Stimulated activated memory B cell treated with anti-CD40 and anti-IgM and Interleukin-4, amounts not matched to agents 10 μg/mL and 1 μg/mL and 100 μg/mL, for 72 hours (primary cell): ENCODE data around the gene GLCE.
"Not testable (repeated sequence)": the region's sequence is repeated elsewhere in the genome, so short reads cannot be mapped to it uniquely, and the experiment has no call there.

Source experiments
- ATAC-seq: fragments of 150-1000 bp; cut with Tn5 transposase; 2 replicates; pipeline ENCODE4 v1.10.0; 2021
- H3K27ac Mint-ChIP-seq: one replicate; pipeline ENCODE4 v1.8.0; 2022; ENCODE audit warnings: mild to moderate bottlenecking, mixed read lengths
- H3K27me3 Mint-ChIP-seq: one replicate; pipeline ENCODE4 v1.8.0; 2022; ENCODE audit warnings: mixed read lengths
- H3K36me3 Mint-ChIP-seq: one replicate; pipeline ENCODE4 v1.8.0; 2022; ENCODE audit warnings: mixed read lengths
- H3K4me1 Mint-ChIP-seq: one replicate; pipeline ENCODE4 v1.8.0; 2022; ENCODE audit warnings: mixed read lengths
- H3K4me3 Mint-ChIP-seq: one replicate; pipeline ENCODE4 v1.8.0; 2022; ENCODE audit warnings: mild to moderate bottlenecking, moderate library complexity, mixed read lengths
- H3K9me3 Mint-ChIP-seq: one replicate; pipeline ENCODE4 v1.8.0; 2022; ENCODE audit warnings: mixed read lengths

GLCE gene

DNA sequence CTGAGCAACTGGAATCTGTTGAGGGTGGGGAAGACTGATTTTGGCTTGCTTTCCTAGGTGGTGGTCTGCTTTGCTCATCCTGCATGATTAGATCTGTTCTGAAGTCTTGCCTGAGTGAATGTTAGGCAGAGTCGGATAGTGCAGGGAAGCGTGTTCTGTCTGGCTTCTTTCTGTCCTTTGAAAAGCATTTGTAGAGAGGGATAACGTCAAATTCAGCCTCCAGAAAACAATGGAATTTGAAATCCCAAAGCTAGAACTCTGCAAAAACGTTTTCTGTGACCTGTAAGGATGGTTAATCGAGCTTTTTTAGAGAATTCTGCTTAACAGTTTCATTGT is 1.4 kb downstream of the GLCE start:
- no peak for ATAC-seq
- Mint-ChIP-seq H3K36me3 (no peaks in the 10 kb centered on the region), H3K27ac (peak overlapping the region; percentile 80), H3K9me3 (no peaks in the 10 kb centered on the region), H3K4me1 (peaks cover 26% of the 10 kb centered on the region), H3K27me3 (no peaks in the 10 kb centered on the region), H3K4me3 (peak overlapping the region; percentile 95)

DNA sequence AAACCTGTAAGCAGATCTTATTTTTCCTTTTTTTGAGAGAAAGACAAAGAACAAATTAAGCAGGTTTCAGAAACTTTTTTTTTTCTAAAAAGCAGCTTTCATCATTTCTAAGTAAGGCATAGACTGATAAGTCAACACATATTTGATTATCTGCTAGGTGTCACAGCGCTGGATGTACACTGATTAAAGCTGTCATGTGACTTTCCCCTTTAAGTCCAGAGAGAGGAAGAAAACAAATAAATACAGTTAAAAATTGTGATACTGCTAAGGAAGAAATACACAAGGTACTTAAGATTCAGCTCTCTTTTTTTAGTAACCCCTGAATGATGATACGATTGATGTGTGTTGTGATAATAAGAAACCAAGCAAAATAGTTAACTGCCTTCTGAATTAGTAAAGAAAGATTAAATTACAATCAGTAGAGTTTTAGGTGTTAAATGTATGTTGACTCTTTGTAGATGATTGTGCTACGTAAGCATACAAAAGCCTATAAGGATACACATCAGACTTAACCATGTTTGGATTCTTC is 2.8 kb downstream of the GLCE start:
- H3K27ac Mint-ChIP-seq, result no peak overlapping the region
- no peaks in the 10 kb centered on the region for H3K27me3 Mint-ChIP-seq
- peaks cover 26% of the 10 kb centered on the region for H3K4me1 Mint-ChIP-seq
- no peak overlapping the region for H3K4me3 Mint-ChIP-seq
- ATAC-seq, result no peak
- no peaks in the 10 kb centered on the region for H3K36me3 Mint-ChIP-seq
- no peaks in the 10 kb centered on the region for H3K9me3 Mint-ChIP-seq

DNA sequence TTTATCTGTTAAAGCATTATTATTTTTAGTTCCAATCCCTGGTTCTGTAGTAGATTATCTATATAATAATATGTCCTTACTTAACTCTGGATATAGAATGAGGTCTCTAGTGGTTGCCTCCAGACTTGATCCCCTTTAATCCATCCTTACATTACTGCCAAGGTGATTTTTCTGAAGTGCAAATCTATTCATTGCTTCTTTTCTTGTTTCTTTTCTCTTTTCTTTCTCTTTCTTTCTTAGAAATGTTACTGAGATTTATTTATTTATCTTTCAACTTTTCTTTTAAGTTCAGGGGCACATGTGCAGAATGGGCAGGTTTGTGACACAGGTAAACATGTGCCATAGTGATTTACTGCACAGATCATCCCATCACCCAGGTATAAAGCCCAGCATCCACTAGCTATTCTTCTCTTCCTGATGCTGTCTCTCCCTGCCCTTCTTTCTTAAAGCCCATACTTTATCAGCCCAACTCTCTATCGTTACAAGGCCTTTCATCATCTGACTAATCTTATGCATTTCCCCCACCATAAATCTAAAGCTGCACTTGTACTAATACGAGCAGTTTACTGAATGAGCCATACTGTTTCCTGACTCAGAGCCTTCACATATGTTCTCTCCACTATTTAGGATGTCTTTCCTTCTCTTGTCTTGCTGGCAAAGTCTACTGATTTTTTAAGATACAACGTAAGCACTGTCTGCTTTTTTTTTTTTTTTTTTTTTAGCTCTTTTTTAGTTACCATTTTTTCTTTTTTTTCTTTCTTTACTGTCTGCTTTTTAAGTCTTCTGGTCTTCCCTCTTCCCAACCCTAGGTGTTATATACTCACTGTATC is 4.6 kb downstream of the GLCE start:
- Mint-ChIP-seq H3K36me3 (no peaks in the 10 kb centered on the region), H3K4me3 (no peak overlapping the region), H3K9me3 (no peaks in the 10 kb centered on the region), H3K27ac (no peak overlapping the region), H3K4me1 (peaks cover 26% of the 10 kb centered on the region), H3K27me3 (no peaks in the 10 kb centered on the region)
- ATAC-seq, result no peak

DNA sequence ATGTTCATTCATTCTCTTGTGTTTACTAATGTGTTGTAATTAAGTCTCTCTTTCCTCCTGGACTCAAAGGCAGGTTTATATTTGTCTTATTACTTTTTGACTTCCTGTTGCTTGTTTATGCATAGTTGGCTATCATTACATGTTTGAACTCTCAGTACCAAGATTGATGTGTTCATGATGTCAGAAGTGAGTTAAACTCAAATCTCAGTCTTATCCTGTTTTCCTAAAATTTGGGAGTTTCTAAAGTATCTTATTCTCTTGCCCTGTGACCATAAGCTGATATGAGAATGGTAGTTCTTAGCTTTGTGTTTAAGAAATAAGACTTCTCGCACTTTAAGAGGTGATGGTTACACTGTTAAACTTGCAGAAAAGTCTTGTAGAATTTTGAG is 5.2 kb downstream of the GLCE start:
- Mint-ChIP-seq H3K4me3 (no peak overlapping the region), H3K9me3 (no peaks in the 10 kb centered on the region), H3K4me1 (peaks cover 26% of the 10 kb centered on the region), H3K27me3 (no peaks in the 10 kb centered on the region), H3K27ac (no peak overlapping the region), H3K36me3 (no peaks in the 10 kb centered on the region)
- no peak for ATAC-seq

DNA sequence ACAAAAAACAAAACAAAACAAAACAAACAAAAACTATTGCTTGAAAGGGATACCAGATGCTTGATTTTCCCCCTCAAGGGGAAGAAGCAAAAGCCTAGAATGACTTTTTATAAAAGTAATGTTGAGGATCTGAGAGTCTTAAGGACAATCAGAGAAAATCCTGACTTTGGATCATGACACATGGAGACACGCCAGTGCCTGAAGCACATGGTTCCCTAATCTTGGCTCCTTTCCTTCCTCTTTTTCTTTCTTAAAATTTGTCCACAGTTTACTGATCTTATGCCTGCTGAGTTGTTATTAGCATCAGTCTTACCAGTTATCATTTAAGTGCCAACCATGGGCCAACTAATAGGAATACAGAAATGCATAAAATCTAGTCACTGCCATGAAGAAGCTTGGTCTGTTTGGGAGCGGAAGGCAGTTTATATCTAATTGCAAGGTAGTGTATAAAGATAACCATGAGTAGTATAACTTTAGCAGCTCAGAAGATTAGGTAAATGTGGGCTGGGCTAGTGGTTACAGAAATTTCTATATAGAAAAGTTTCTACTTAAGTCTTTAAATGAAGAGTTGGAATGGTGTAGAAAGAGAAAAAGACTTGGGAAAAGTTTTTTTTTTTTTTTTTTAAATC is 6.9 kb downstream of the GLCE start:
- H3K27me3 Mint-ChIP-seq, result no peaks in the 10 kb centered on the region
- no peak for ATAC-seq
- no peak overlapping the region for H3K4me3 Mint-ChIP-seq

DNA sequence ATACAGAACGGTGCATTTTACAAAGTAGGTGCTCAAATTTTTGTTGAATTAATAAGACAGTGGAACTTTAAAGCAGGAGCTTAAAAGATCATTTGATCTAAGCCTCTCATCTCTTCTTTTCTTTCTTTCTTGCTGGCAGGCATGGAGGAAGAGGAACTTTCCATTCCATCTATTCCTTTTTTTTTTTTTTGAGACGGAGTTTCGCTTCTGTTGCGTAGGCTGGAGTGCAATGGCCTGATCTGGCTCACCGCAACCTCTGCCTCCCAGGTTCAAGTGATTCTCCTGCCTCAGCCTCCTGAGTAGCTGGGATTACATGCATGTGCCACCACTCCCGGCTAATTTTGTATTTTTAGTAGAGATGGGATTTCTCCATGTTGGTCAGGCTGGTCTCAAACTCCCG is 7.9 kb downstream of the GLCE start:
- not testable (repeated sequence) for H3K4me1 Mint-ChIP-seq, ATAC-seq, H3K27ac Mint-ChIP-seq, H3K4me3 Mint-ChIP-seq, H3K36me3 Mint-ChIP-seq, H3K9me3 Mint-ChIP-seq, H3K27me3 Mint-ChIP-seq

More for the DNA sequence above, 6.9 kb downstream of the GLCE start:
- no peak overlapping the region for H3K27ac Mint-ChIP-seq
- peaks cover 10% of the 10 kb centered on the region for H3K4me1 Mint-ChIP-seq
- H3K9me3 Mint-ChIP-seq, result no peaks in the 10 kb centered on the region
- H3K36me3 Mint-ChIP-seq, result no peaks in the 10 kb centered on the region

DNA sequence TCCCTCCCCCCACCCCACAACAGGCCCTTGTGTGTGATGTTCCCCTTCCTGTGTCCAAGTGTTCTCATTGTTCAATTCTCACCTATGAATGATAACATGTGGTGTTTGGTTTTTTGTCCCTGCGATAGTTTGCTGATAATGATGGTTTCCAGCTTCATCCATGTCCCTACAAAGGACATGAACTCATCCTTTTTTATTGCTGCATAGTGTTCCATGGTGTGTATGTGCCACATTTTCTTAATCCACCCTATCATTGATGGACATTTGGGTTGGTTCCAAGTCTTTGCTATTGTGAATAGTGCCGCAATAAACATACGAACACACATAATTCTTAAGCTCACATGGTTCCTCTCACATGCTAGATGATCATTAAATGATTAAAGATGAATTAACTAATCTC is 9.1 kb downstream of the GLCE start:
- not testable (repeated sequence) for H3K4me3 Mint-ChIP-seq, H3K27me3 Mint-ChIP-seq, H3K36me3 Mint-ChIP-seq, H3K4me1 Mint-ChIP-seq, H3K9me3 Mint-ChIP-seq, ATAC-seq, H3K27ac Mint-ChIP-seq

DNA sequence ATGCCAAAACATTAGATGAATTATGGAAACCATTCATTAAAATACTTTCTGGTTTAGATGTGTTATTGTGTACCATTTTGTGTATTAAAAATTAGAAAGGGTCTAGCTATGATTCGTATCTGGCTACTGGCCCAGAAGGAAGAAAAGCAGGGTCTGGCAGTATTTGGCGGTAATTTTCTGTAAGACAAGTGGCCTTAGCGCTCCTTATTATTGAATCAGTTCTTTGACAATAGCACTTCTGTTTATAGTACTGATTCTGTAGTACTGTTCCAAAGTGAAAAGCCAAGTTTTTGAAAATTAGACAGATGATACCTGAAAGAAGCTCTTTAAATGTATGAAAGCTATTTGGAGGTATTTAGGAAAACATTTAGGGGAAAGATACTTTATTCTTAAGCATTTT is 10.2 kb downstream of the GLCE start:
- Mint-ChIP-seq H3K27ac (no peak overlapping the region), H3K9me3 (no peaks in the 10 kb centered on the region), H3K4me1 (peaks cover 2% of the 10 kb centered on the region), H3K27me3 (no peaks in the 10 kb centered on the region), H3K4me3 (no peak overlapping the region), H3K36me3 (no peaks in the 10 kb centered on the region)
- no peak for ATAC-seq

DNA sequence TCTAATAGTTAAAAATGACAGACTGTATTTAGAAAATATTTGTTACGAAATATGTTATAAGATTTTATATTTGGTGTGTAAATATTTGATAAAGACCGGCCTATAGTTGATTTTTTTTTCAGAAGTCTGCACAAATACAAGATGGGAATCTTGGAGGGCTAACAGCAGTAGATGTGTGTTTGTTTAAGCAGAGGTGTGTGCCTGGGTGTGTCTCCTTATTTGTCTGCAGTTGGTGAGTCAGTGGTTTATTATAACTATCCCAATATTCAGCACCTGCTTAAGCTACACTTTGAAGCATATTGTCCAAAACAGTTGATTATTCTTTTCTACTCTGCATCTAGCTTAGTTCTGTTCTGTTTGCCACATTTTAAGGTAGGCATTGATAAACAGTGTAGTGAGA is 12.4 kb downstream of the GLCE start:
- H3K27me3 Mint-ChIP-seq, result no peaks in the 10 kb centered on the region
- no peak for ATAC-seq
- no peaks in the 10 kb centered on the region for H3K4me1 Mint-ChIP-seq
- no peaks in the 10 kb centered on the region for H3K36me3 Mint-ChIP-seq
- no peak overlapping the region for H3K27ac Mint-ChIP-seq
- no peak overlapping the region for H3K4me3 Mint-ChIP-seq
- no peaks in the 10 kb centered on the region for H3K9me3 Mint-ChIP-seq

DNA sequence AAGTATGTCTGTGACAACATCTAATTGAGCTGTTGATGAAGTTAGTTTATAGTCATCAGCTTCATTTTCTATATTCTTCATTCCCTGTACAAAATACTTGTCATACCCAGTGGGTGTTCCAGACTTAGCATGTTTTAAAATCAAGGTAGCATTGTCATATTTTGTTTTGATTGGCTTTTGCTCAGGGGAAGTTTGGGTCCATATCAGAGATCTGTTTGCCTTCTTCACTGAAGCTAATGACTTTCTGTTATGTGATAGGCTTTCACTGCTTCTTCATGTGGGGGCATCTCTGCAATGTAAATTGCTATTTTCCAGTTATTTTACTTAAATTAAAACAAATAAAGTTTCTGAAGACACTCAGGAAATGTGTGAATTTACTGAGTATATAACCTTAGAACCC is 15.1 kb downstream of the GLCE start:
- no peak overlapping the region for H3K4me3 Mint-ChIP-seq
- H3K4me1 Mint-ChIP-seq, result no peaks in the 10 kb centered on the region
- no peak for ATAC-seq
- no peaks in the 10 kb centered on the region for H3K36me3 Mint-ChIP-seq
- no peaks in the 10 kb centered on the region for H3K9me3 Mint-ChIP-seq
- no peak overlapping the region for H3K27ac Mint-ChIP-seq
- H3K27me3 Mint-ChIP-seq, result no peaks in the 10 kb centered on the region

DNA sequence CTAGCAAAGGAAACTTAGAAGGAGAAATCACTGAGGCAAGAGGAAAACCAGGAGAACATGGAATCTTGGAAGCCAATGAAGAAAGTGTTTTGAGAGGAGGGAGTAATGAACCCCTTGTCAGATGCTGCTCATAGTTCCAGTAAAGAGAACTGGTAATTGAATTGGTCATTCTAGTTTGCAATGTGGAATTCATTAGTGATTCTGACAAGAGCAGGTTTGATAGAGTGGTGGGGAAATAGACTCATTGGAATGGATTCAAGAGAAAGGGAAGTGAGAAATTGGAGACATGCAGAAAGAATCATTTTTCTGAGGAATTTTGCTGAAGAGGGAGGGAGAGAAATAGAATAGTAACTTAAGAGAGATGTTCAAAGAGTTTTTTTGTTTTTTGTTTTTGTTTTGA is 21.0 kb downstream of the GLCE start:
- Mint-ChIP-seq H3K36me3 (no peaks in the 10 kb centered on the region), H3K4me1 (peaks cover 10% of the 10 kb centered on the region), H3K27me3 (no peaks in the 10 kb centered on the region), H3K27ac (no peak overlapping the region), H3K9me3 (no peaks in the 10 kb centered on the region), H3K4me3 (no peak overlapping the region)
- no peak for ATAC-seq

DNA sequence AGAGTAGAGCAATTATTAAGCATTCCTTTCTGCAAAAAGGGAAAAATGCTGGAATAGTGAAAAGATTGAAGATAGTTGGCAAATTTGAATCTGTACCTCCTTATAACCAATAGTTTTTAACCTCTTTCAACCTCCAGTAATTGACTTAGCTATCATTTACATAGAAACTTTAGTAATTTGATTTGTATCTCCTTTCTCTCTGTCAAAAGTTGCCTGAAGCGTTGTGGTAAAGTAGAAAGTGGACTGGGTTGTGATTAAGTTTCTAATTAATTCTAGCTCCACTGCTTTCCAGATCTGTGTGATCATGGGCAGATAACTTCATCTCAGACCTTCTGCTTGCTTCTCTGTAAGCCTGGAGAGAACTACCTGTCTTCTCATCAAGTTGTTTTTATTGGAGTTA is 24.8 kb downstream of the GLCE start:
- no peak overlapping the region for H3K4me3 Mint-ChIP-seq
- H3K36me3 Mint-ChIP-seq, result peaks cover 12% of the 10 kb centered on the region
- no peak overlapping the region for H3K27ac Mint-ChIP-seq
- H3K9me3 Mint-ChIP-seq, result peaks cover 4% of the 10 kb centered on the region
- no peak for ATAC-seq
- H3K27me3 Mint-ChIP-seq, result no peaks in the 10 kb centered on the region
- peaks cover 10% of the 10 kb centered on the region for H3K4me1 Mint-ChIP-seq

DNA sequence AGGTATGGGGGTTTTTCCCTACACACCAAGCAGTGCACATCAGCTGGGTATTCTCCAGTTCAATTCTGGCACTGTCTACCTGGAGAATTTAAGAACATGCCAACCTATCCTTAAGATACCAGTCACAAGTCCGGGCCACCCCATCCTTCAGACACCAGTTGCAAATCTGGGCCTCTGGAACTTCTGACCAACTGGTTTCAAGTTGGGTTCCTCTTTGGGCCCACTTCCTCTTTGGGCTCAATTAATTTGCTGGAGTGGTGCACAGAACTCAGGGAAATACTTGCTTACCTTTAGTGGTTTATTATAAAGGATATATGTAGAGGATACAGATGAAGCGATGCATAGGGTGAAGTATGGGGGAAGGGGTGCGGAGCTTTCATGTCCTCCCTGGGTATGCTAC is 25.3 kb downstream of the GLCE start:
- Mint-ChIP-seq H3K9me3 (peaks cover 5% of the 10 kb centered on the region), H3K4me3 (no peak overlapping the region), H3K36me3 (peaks cover 17% of the 10 kb centered on the region), H3K27me3 (no peaks in the 10 kb centered on the region), H3K27ac (no peak overlapping the region), H3K4me1 (peaks cover 10% of the 10 kb centered on the region)
- ATAC-seq, result peak; percentile 59

DNA sequence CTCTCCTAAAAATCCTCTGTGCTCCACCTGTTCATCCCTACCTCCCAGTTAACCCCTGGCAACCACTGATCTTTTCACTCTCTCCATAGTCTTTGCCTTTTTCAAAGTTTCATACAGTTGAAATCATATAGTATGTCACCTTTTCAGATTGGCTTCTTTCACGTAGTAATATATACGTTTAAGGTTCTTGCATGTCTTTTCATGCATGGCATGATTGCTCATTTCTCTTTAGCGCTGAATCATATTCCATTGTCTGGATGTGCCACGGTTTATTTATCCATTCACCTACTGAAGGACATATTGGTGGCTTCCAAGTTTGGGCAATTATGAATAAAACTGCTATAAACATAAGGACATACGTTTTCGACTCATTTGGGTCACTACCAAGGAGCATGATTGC is 28.7 kb downstream of the GLCE start:
- H3K27ac Mint-ChIP-seq, result no peak overlapping the region
- H3K36me3 Mint-ChIP-seq, result peaks cover 25% of the 10 kb centered on the region
- ATAC-seq, result no peak
- peaks cover 7% of the 10 kb centered on the region for H3K9me3 Mint-ChIP-seq
- H3K4me1 Mint-ChIP-seq, result peaks cover 10% of the 10 kb centered on the region
- no peaks in the 10 kb centered on the region for H3K27me3 Mint-ChIP-seq
- no peak overlapping the region for H3K4me3 Mint-ChIP-seq

DNA sequence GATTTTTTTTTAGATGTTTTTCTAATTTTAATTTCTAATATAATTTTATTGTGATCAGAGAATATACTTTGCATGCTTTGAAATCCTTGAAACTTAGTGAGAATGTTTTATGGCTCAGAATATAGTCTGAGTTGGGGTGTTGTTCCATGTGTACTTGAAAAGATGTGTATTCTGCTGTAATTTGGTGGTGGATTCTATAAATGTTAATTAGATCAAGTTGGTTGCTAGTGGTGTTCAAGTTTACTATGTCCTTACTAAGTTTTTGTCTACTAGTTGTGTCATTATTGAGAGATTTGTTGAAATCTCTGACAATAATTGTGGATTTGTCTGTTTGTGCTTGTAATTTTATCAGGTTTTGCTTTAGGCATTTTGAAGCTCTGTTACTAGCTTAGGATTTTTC is 29.7 kb downstream of the GLCE start:
- Mint-ChIP-seq H3K27me3 (no peaks in the 10 kb centered on the region), H3K36me3 (peaks cover 25% of the 10 kb centered on the region), H3K9me3 (peaks cover 7% of the 10 kb centered on the region), H3K4me3 (no peak overlapping the region), H3K4me1 (peaks cover 10% of the 10 kb centered on the region), H3K27ac (no peak overlapping the region)
- no peak for ATAC-seq

DNA sequence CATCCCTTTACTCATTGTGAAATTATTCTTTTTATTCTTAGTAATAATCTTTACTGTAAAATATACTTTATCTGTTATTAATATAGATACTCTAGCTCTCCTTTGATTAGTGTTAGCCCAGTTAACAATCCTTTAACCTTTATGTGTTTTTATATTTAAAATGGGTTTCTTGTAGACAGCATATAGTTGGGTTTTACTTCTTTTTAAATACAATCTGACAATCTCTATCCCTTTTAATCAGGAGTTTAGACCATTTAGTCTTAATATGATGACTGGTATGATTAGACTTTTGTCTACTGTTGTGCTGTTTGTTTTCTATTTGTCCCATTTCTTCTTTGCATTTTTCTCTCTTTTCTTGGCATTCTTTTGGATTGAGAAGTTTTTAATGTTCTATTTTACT is 30.1 kb downstream of the GLCE start:
- Mint-ChIP-seq H3K27ac (no peak overlapping the region), H3K4me1 (peaks cover 6% of the 10 kb centered on the region), H3K9me3 (peaks cover 7% of the 10 kb centered on the region), H3K4me3 (no peak overlapping the region), H3K36me3 (peaks cover 25% of the 10 kb centered on the region), H3K27me3 (no peaks in the 10 kb centered on the region)
- no peak for ATAC-seq
